Keratinocyte (primary cell): ENCODE results near the gene ESD. TPM values are rescaled to one million over a fixed set of nuclear protein-coding genes. Genes with fewer than 3 reads are reported as not detected.

Experiments used
- DNase-seq: peaks from one replicate; pipeline ENCODE4 v3.0.0-alpha.2; 2011; ENCODE audit warnings: low read depth, missing footprints, low spot score
- FAIRE-seq: peaks from 2 replicates; lab custom pipeline; 2011; peaks lifted over from hg19 to GRCh38; lab: Jason Lieb, UNC
- H2AFZ ChIP-seq: 2 replicates; pipeline ENCODE4 v1.6.0; 2012; ENCODE audit warnings: low read length, control low read depth, inconsistent platforms; ENCODE audit not compliant: control insufficient read depth
- H3K27ac ChIP-seq: 2 replicates; pipeline ENCODE4 v1.5.1; 2011; ENCODE audit warnings: low read length; ENCODE audit not compliant: control insufficient read depth, insufficient read depth
- H3K27me3 ChIP-seq: 3 replicates; pipeline ENCODE4 v1.6.0; 2011; ENCODE audit warnings: low read length; ENCODE audit not compliant: control insufficient read depth, insufficient read depth; ENCODE audit errors: extremely low read depth
- H3K36me3 ChIP-seq, 2 experiments: 2 replicates in 1 of 2; 3 replicates in 1 of 2; pipeline ENCODE4 v1.5.1; 2011; ENCODE audit warnings: low read length in 2 of 2, mild to moderate bottlenecking in 1 of 2; ENCODE audit not compliant: control insufficient read depth in 2 of 2, insufficient read depth in 2 of 2; ENCODE audit errors: extremely low read depth in 1 of 2
- H3K4me1 ChIP-seq: 3 replicates; pipeline ENCODE4 v1.5.1; 2011; ENCODE audit warnings: low read length; ENCODE audit not compliant: control insufficient read depth, insufficient read depth; ENCODE audit errors: extremely low read depth
- H3K4me2 ChIP-seq: 3 replicates; pipeline ENCODE4 v1.6.0; 2011; ENCODE audit warnings: low read depth, low read length; ENCODE audit not compliant: control insufficient read depth, insufficient read depth; ENCODE audit errors: extremely low read depth
- H3K4me3 ChIP-seq, 3 experiments: fragments of 200-600 bp in 1 of 3; sonication (generic) in 1 of 3; 2 replicates in 2 of 3; 3 replicates in 1 of 3; pipeline ENCODE4 v1.5.1; 2011 to 2016; ENCODE audit warnings: low read length in 3 of 3, mild to moderate bottlenecking in 3 of 3, control low read depth in 2 of 3, inconsistent platforms in 1 of 3, low read depth in 1 of 3, mixed read lengths in 1 of 3, mixed run types in 1 of 3, moderate library complexity in 1 of 3; ENCODE audit not compliant: control insufficient read depth in 2 of 3, insufficient read depth in 2 of 3; ENCODE audit errors: extremely low read depth in 1 of 3
- H3K79me2 ChIP-seq: 2 replicates; pipeline ENCODE4 v1.6.0; 2012; ENCODE audit warnings: low read length; ENCODE audit not compliant: control insufficient read depth, insufficient read depth
- H3K9ac ChIP-seq: 3 replicates; pipeline ENCODE4 v1.6.0; 2011; ENCODE audit warnings: low read length; ENCODE audit not compliant: control insufficient read depth, insufficient read depth; ENCODE audit errors: extremely low read depth
- H3K9me1 ChIP-seq: 3 replicates; pipeline ENCODE4 v1.6.0; 2011; ENCODE audit warnings: low read length; ENCODE audit not compliant: control insufficient read depth, insufficient read depth; ENCODE audit errors: extremely low read depth
- H3K9me3 ChIP-seq: 2 replicates; pipeline ENCODE4 v1.5.1; 2012; ENCODE audit warnings: low read depth, low read length; ENCODE audit not compliant: control insufficient read depth
- H4K20me1 ChIP-seq: 3 replicates; pipeline ENCODE4 v1.6.0; 2011; ENCODE audit warnings: low read length; ENCODE audit not compliant: control insufficient read depth, insufficient read depth; ENCODE audit errors: extremely low read depth
- EZH2 ChIP-seq: IDR thresholded peaks from one replicate; pipeline ENCODE4 v1.6.1; 2012; ENCODE audit warnings: inconsistent platforms, mild to moderate bottlenecking, low read length, moderate library complexity
- dilution Hi-C: fragments of 300-500 bp; cut with MboI; formaldehyde crosslinking; loops from one replicate; pipeline ENCODE4 v1.7.0; 2020; ENCODE audit warnings: low sequenced_read_pairs; ENCODE audit not compliant: extremely low pct_ligation_motif_present
- polyA plus RNA-seq, 5 experiments: library from polyadenylated mRNA; depleted of rRNA in 3 of 5; stranded (reverse) in 3 of 5; stranded (forward) in 1 of 5; unstranded in 1 of 5; fragments of >200 nt; gene quantifications; 1 replicate in 1 of 5; 2 replicates in 3 of 5; 3 replicates in 1 of 5; pipeline versions ENCODE4 v1.2.1 to v1.2.3, GENCODE V29; 2011 to 2012; ENCODE audit warnings: missing spikeins in 2 of 5, low read depth in 1 of 5, low replicate concordance in 1 of 5
- TF ChIP-seq, protein P1 (sequence below), 3 experiments: IDR thresholded peaks in 1 of 3; conservative IDR thresholded peaks in 1 of 3; optimal IDR thresholded peaks in 1 of 3; 2 replicates in 2 of 3; 3 replicates in 1 of 3; pipeline versions ENCODE3 to v1.5.1; 2011; ENCODE audit warnings: low read length in 3 of 3, mild to moderate bottlenecking in 3 of 3, moderate library complexity in 2 of 3, control low read depth in 1 of 3, inconsistent platforms in 1 of 3; ENCODE audit not compliant: insufficient read depth in 2 of 3; ENCODE audit errors: extremely low read depth in 1 of 3

Gene ESD
- polyA plus RNA-seq, 1 donor (not counting 4 experiments of a cell fraction or from before 2014, with no cell fraction given): 181 TPM

DNA sequence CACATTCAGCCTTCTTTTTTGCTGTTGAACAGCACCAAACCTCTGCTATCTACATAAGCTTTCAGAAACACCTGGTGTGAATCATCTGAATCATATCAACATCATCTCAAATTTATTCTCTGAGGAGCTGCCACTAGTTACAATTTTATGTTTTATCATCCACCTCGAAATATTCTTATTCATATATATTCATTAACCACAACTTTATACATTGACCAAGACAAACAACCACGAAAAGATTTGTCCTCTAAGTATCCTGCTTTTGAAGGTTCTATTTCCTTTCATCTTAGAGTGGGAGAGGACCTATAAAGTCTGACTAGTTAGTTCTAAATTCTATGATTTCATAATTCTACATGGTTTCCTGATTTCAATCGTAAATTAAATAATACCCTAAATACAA, 18.9 kb downstream of the ESD start:
- Histone ChIP-seq H3K4me2 (no peak overlapping the region), H2AFZ (no peak overlapping the region), H3K36me3 (peaks cover 7 to 10% of the 10 kb centered on the region in 2 experiments), H3K27me3 (no peaks in the 10 kb centered on the region), H3K9me3 (no peaks in the 10 kb centered on the region), H3K9ac (no peak overlapping the region), H3K9me1 (no peaks in the 10 kb centered on the region), H3K79me2 (no peaks in the 10 kb centered on the region), H4K20me1 (no peaks in the 10 kb centered on the region), H3K4me3 (no peak overlapping the region), H3K27ac (no peak overlapping the region), H3K4me1 (no peaks in the 10 kb centered on the region)
- no peak for FAIRE-seq
- dilution Hi-C loops: no loop called here
- TF ChIP-seq, protein P1, sequence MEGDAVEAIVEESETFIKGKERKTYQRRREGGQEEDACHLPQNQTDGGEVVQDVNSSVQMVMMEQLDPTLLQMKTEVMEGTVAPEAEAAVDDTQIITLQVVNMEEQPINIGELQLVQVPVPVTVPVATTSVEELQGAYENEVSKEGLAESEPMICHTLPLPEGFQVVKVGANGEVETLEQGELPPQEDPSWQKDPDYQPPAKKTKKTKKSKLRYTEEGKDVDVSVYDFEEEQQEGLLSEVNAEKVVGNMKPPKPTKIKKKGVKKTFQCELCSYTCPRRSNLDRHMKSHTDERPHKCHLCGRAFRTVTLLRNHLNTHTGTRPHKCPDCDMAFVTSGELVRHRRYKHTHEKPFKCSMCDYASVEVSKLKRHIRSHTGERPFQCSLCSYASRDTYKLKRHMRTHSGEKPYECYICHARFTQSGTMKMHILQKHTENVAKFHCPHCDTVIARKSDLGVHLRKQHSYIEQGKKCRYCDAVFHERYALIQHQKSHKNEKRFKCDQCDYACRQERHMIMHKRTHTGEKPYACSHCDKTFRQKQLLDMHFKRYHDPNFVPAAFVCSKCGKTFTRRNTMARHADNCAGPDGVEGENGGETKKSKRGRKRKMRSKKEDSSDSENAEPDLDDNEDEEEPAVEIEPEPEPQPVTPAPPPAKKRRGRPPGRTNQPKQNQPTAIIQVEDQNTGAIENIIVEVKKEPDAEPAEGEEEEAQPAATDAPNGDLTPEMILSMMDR (optimal IDR thresholded peaks at IDR 0.05 in 1 of 3, IDR thresholded peaks at IDR 0.05 in 1 of 3, conservative IDR thresholded peaks at IDR 0.05 in 1 of 3; ENCODE audit: extremely low read depth in 1 of 3, insufficient read depth in 2 of 3, low read length in 3 of 3): no peak
- no peak for TF ChIP-seq EZH2
- no peak for DNase-seq

DNA sequence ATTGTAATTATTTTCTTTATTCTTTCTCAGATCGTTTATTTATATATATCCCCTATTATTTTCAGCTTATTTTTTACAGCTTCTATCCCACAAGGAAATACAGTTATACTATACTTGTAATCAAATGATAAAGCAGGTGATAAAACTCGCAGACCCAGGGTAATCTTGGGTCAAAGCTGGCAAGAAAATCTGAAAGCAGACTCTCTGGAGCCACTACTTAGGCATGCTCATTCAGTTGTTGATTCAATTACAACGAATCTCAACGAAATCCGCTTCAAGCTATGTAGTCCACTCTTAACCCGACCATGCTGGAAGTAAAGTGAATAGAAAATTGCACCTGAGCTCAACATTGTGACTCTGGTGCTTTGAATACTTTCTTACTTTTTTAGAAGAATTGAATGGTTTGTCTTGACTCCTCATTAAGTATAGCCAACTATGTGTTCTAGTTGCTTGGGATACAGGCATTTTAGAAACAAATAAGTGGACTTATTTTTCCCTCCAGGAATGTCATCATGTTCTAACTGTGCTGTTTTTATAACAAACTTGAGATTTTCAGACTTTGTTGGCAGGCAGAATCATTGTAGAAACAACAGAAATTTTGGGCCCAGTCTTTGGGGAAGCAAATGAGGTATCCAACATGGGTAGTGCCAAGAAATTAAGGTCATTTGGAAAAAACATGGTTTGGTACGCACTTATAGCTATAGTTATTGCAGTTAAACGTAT, 21.4 kb downstream of the ESD start:
- Histone ChIP-seq H3K9me1 (no peaks in the 10 kb centered on the region), H3K4me2 (no peak overlapping the region), H3K4me1 (no peaks in the 10 kb centered on the region), H4K20me1 (no peaks in the 10 kb centered on the region), H3K27ac (no peak overlapping the region), H3K4me3 (no peak overlapping the region), H3K36me3 (peaks cover 9 to 11% of the 10 kb centered on the region in 2 experiments), H2AFZ (no peak overlapping the region), H3K9ac (no peak overlapping the region), H3K79me2 (no peaks in the 10 kb centered on the region), H3K27me3 (no peaks in the 10 kb centered on the region), H3K9me3 (no peaks in the 10 kb centered on the region)
- DNase-seq: no peak
- FAIRE-seq: no peak
- dilution Hi-C loops: no loop called here
- TF ChIP-seq EZH2: no peak
- TF ChIP-seq, protein P1 (optimal IDR thresholded peaks at IDR 0.05 in 1 of 3, IDR thresholded peaks at IDR 0.05 in 1 of 3, conservative IDR thresholded peaks at IDR 0.05 in 1 of 3; ENCODE audit: extremely low read depth in 1 of 3, insufficient read depth in 2 of 3, low read length in 3 of 3): no peak
